ENCODE measurements around the gene GFOD1. TPM values are rescaled to one million over a fixed set of nuclear protein-coding genes. Genes with fewer than 3 reads are reported as not detected.

GFOD1 gene
- total RNA-seq, 1 experiment from 2014 or later, result 6.1 TPM

- Mint-ChIP-seq H3K4me3 (no peak overlapping the region), H3K27ac (no peak overlapping the region), H3K4me1 (peaks cover 26 to 30% of the 10 kb centered on the region in 2 experiments), H3K36me3 (ENCODE audit: insufficient read depth in 1 of 3, low read depth in 3 of 3) (peaks cover 0 to 2% (median 0%) of the 10 kb centered on the region in 3 experiments; a peak in 2 of 7 replicates), H3K27me3 (ENCODE audit: low read depth) (no peaks in the 10 kb centered on the region), H3K9me3 (no peaks in the 10 kb centered on the region)
- Histone ChIP-seq H3K56ac (ENCODE audit: insufficient read length, low read depth, low read length) (no peak overlapping the region), H3K79me1 (ENCODE audit: insufficient read depth, low read depth, low read length, poor library complexity, severe bottlenecking) (no peaks in the 10 kb centered on the region), H3K27me3 (ENCODE audit: insufficient read depth, low read length) (no peaks in the 10 kb centered on the region), H3K27ac (ENCODE audit: insufficient read length, low read depth, low read length) (no peak overlapping the region), H2BK20ac (ENCODE audit: low read depth, low read length, poor library complexity, severe bottlenecking) (no peak overlapping the region), H2BK5ac (ENCODE audit: insufficient read length, low read length) (no peak overlapping the region), H2AK5ac (ENCODE audit: insufficient read length, low read length) (no peak overlapping the region), H3K14ac (ENCODE audit: insufficient read depth, low read length) (no peak overlapping the region), H2AFZ (ENCODE audit: low read length) (no peak overlapping the region), H3T11ph (ENCODE audit: low read length) (no peak overlapping the region), H3K79me2 (ENCODE audit: insufficient read depth, low read length) (no peaks in the 10 kb centered on the region), H3K4me1 (ENCODE audit: insufficient read depth, low read length) (peaks cover 15% of the 10 kb centered on the region; the same call in 1 of the 2 replicates), H4K8ac (replicated peaks; ENCODE audit: insufficient read length, low read depth, low read length) (no peak overlapping the region), H3K23ac (ENCODE audit: insufficient read length, low read depth, low read length) (no peak overlapping the region), H4K5ac (ENCODE audit: insufficient read length, low read depth, low read length) (no peak overlapping the region), H2BK12ac (ENCODE audit: insufficient read length, low read depth, low read length) (no peak overlapping the region), H2BK120ac (ENCODE audit: low read depth, low read length, poor library complexity, severe bottlenecking) (no peak overlapping the region), H3K4ac (ENCODE audit: low read depth, low read length) (no peak overlapping the region), H3K9me3 (ENCODE audit: control insufficient read depth, low read depth, low read length) (no peaks in the 10 kb centered on the region), H4K91ac (ENCODE audit: insufficient read length, low read depth, low read length) (no peak overlapping the region), H4K20me1 (ENCODE audit: control insufficient read depth, insufficient read depth, insufficient read length) (no peaks in the 10 kb centered on the region), H3K23me2 (ENCODE audit: insufficient read length, low read depth, low read length, poor library complexity, severe bottlenecking) (no peaks in the 10 kb centered on the region), H3K4me2 (ENCODE audit: insufficient read depth, insufficient read length, low read length) (no peak overlapping the region), H3K9ac (ENCODE audit: extremely low read depth, insufficient read length, low read length) (no peak overlapping the region), H3K18ac (ENCODE audit: insufficient read length, low read depth, low read length) (no peak overlapping the region), H2BK15ac (ENCODE audit: low read depth, low read length) (no peak overlapping the region)
- no CpG with 5 or more reads among the region's 2 CpGs for WGBS (ENCODE audit: extremely low coverage, insufficient read length, low lambda C conversion rate)
- no peak for TF ChIP-seq CTCF (conservative IDR thresholded peaks at IDR 0.05)
- DNase-seq, result no peak
These were observed 17.7 kb downstream of the GFOD1 start for GRCh38 chr6:13469693-13470092.
